K562 (cell line): ENCODE measurements around the gene ANKFN1. TPM values are rescaled to one million over a fixed set of nuclear protein-coding genes. Genes with fewer than 3 reads are reported as not detected.

Experiments used
- ATAC-seq: fragments of 200-7000 bp; cut with Tn5 transposase; 3 replicates; pipeline ENCODE4 v1.9.1; 2020; ENCODE audit warnings: moderate library complexity
- BruUV-seq: library from RNA; stranded (reverse); fragments of 400-500 nt; replicated peaks from 2 replicates; lab custom pipeline; 2021; lab: Mats Ljungman, UMichigan
- CTCF ChIA-PET: fragments of 300-600 bp; formaldehyde crosslinking; extraction: SDS; loops from one replicate; lab custom pipeline; 2021; ENCODE audit warnings: low intra/inter-chr PET ratio; lab: Yijun Ruan, JAX
- POLR2A ChIA-PET: fragments of 300-600, 350-650 bp; sonication (Branson Sonifier 250); formaldehyde crosslinking; extraction: SDS; loops from one replicate; lab custom pipeline; 2021; ENCODE audit warnings: antibody characterized with exemption, inconsistent platforms; lab: Yijun Ruan, JAX
- DNase-seq, 4 experiments: peaks; one replicate each; pipeline versions ENCODE4 v3.0.0 to v3.0.0-alpha.2; 2011 to 2018; ENCODE audit warnings: low spot score in 3 of 4, mixed read lengths in 3 of 4; ENCODE audit errors: extremely low read depth in 1 of 4
- FAIRE-seq: peaks from 2 replicates; lab custom pipeline; 2011; peaks lifted over from hg19 to GRCh38; lab: Jason Lieb, UNC
- H2AFZ ChIP-seq: 2 replicates; pipeline ENCODE4 v1.6.0; 2011; ENCODE audit warnings: low read depth, low read length, control low read depth, inconsistent platforms
- H3K27ac ChIP-seq: fragments of 200-600 bp; 3 replicates; pipeline ENCODE4 v1.8.0; 2011; ENCODE audit warnings: low read depth, mild to moderate bottlenecking, control low read depth, inconsistent platforms, low read length, moderate library complexity, mixed read lengths; ENCODE audit errors: extremely low read depth
- H3K27me3 ChIP-seq, 2 experiments: fragments of 300-600 bp in 1 of 2; 2 replicates in 1 of 2; 3 replicates in 1 of 2; pipeline versions ENCODE4 v1.6.0 to v1.8.0; 2011; ENCODE audit warnings: inconsistent platforms in 2 of 2, low read length in 2 of 2, mild to moderate bottlenecking in 1 of 2, mixed read lengths in 1 of 2, moderate library complexity in 1 of 2; ENCODE audit not compliant: control insufficient read depth in 2 of 2, insufficient read depth in 2 of 2
- H3K36me3 ChIP-seq: fragments of 300-600 bp; 3 replicates; pipeline ENCODE4 v1.8.0; 2011; ENCODE audit warnings: mild to moderate bottlenecking, low read length, inconsistent platforms; ENCODE audit not compliant: control insufficient read depth, insufficient read depth
- H3K4me1 ChIP-seq, 2 experiments: fragments of 200-600 bp in 1 of 2; replicated peaks in 1 of 2; 2 replicates in 1 of 2; 3 replicates in 1 of 2; pipeline versions ENCODE4 v1.5.1 to v1.8.0; 2011; ENCODE audit warnings: inconsistent platforms in 2 of 2, low read length in 2 of 2, mild to moderate bottlenecking in 1 of 2, mixed read lengths in 1 of 2, moderate library complexity in 1 of 2; ENCODE audit not compliant: control insufficient read depth in 2 of 2, insufficient read depth in 2 of 2
- H3K4me2 ChIP-seq: 2 replicates; pipeline ENCODE4 v1.6.1; 2011; ENCODE audit warnings: low read length, control low read depth, inconsistent platforms, mixed read lengths; ENCODE audit not compliant: insufficient read depth
- H3K4me3 ChIP-seq: fragments of 200-600 bp; sonication (generic), shearing (Covaris generic); 2 replicates; pipeline ENCODE4 v1.5.1; 2016; ENCODE audit warnings: control low read depth, inconsistent platforms
- H3K79me2 ChIP-seq: fragments of 200-600 bp; 3 replicates; pipeline ENCODE4 v1.8.0; 2011; ENCODE audit warnings: low read length, inconsistent platforms; ENCODE audit not compliant: control insufficient read depth, insufficient read depth
- H3K9ac ChIP-seq, 2 experiments: 2 replicates each; pipeline versions ENCODE4 v1.6.0 to v1.6.1; 2011; ENCODE audit warnings: low read depth in 2 of 2, low read length in 2 of 2, control low read depth in 1 of 2, inconsistent platforms in 1 of 2, mild to moderate bottlenecking in 1 of 2, mixed read lengths in 1 of 2; ENCODE audit not compliant: insufficient read depth in 1 of 2
- H3K9me1 ChIP-seq: one replicate; pipeline ENCODE4 v1.6.0; 2011; ENCODE audit warnings: inconsistent platforms, mild to moderate bottlenecking, low read length, moderate library complexity; ENCODE audit not compliant: control insufficient read depth, insufficient read depth
- H3K9me3 ChIP-seq: replicated peaks from 2 replicates; pipeline ENCODE4 v1.5.1; 2011; ENCODE audit warnings: low read depth, low read length, inconsistent platforms; ENCODE audit not compliant: control insufficient read depth, insufficient read depth
- H4K20me1 ChIP-seq: replicated peaks from 2 replicates; pipeline ENCODE4 v1.6.1; 2011; ENCODE audit warnings: low read length, inconsistent platforms, mixed read lengths; ENCODE audit not compliant: control insufficient read depth, insufficient read depth
- ATF3 ChIP-seq, 2 experiments: fragments of 450-650 bp in 1 of 2; sonication (generic) in 1 of 2; formaldehyde crosslinking in 1 of 2; IDR thresholded peaks in 1 of 2; conservative IDR thresholded peaks in 1 of 2; 2 replicates each; pipeline versions ENCODE4 v1.6.1 to v1.8.1; 2016 to 2023; ENCODE audit warnings: mild to moderate bottlenecking in 2 of 2, moderate library complexity in 2 of 2, inconsistent platforms in 1 of 2, missing genetic modification reagents in 1 of 2
- CC2D1A ChIP-seq: fragments of 450-650 bp; IDR thresholded peaks from 2 replicates; pipeline ENCODE4 v1.6.1; 2017; ENCODE audit warnings: mild to moderate bottlenecking
- KLF10 ChIP-seq: fragments of 250-450 bp; sonication (Bioruptor Pico); IDR thresholded peaks from 2 replicates; pipeline ENCODE4 v1.6.1; 2021; ENCODE audit warnings: matching md5 sums
- NKRF ChIP-seq: fragments of 450-650 bp; IDR thresholded peaks from 2 replicates; pipeline ENCODE4 v1.6.1; 2016; ENCODE audit warnings: borderline replicate concordance
- PCBP1 ChIP-seq: fragments of 200-400 bp; formaldehyde crosslinking; IDR thresholded peaks from 2 replicates; pipeline ENCODE4 v1.6.1; 2018; ENCODE audit warnings: mild to moderate bottlenecking, low read depth, low read length; ENCODE audit not compliant: poor library complexity, severe bottlenecking
- SAFB ChIP-seq: fragments of 200-400 bp; formaldehyde crosslinking; IDR thresholded peaks from 2 replicates; pipeline ENCODE4 v1.6.1; 2017; ENCODE audit warnings: low read depth, low read length, borderline replicate concordance
- TEAD1 ChIP-seq, 2 experiments: fragments of 450-650 bp in 1 of 2; sonication (generic) in 1 of 2; formaldehyde crosslinking; IDR thresholded peaks; 2 replicates each; pipeline versions ENCODE4 v1.4.0 to v1.8.0; 2020 to 2022; ENCODE audit warnings: mild to moderate bottlenecking in 2 of 2, missing genetic modification reagents in 1 of 2
- U2AF2 ChIP-seq: fragments of 200-400 bp; formaldehyde crosslinking; optimal IDR thresholded peaks from 2 replicates; pipeline ENCODE3; 2017; ENCODE audit warnings: low read depth, mild to moderate bottlenecking, low read length
- ZEB2 ChIP-seq: fragments of 450-650 bp; IDR thresholded peaks from 2 replicates; pipeline ENCODE4 v1.6.1; 2016
- ZNF124 ChIP-seq: sonication (generic); formaldehyde crosslinking; IDR thresholded peaks from 2 replicates; pipeline ENCODE4 v1.8.1; 2022; ENCODE audit warnings: missing genetic modification reagents
- ZNF140 ChIP-seq: fragments of 250-450 bp; sonication (Bioruptor Pico); IDR thresholded peaks from 2 replicates; pipeline ENCODE4 v1.8.0; 2021; ENCODE audit warnings: moderate library complexity, mild to moderate bottlenecking, inconsistent platforms
- WGBS: fragments of 100-300 bp; shearing (Covaris generic); methylation state at CpG from one replicate; pipeline ENCODE4 v1.1.6; 2016; ENCODE audit warnings: low coverage, mixed read lengths; ENCODE audit not compliant: insufficient coverage; ENCODE audit errors: missing lambda C conversion rate; 5-methylcytosine and 5-hydroxymethylcytosine counted together
- in situ Hi-C: fragments of 300-500 bp; cut with MboI; formaldehyde crosslinking; loops from 4 replicates; pipeline ENCODE4 v1.15.0; 2018; ENCODE audit warnings: inconsistent platforms, mixed read lengths
- intact Hi-C: fragments of 100-400 bp; cut with micrococcal nuclease; formaldehyde crosslinking; loops from 2 replicates; pipeline ENCODE4 v1.14.2; 2022
- polyA plus RNA-seq, 8 experiments: library from polyadenylated mRNA; depleted of rRNA in 4 of 8; stranded (reverse) in 5 of 8; unstranded in 3 of 8; fragments of >200 nt; fragmentation: Nextera tagmentation in 2 of 8; fragmentation: Illumina TruSeq in 1 of 8; extraction: Ambion mirVana in 2 of 8; extraction: Trizol in 1 of 8; gene quantifications; 2 replicates each; pipeline versions ENCODE4 v1.2.1 to v1.2.3, GENCODE V29; 2011 to 2014; ENCODE audit warnings: inconsistent platforms in 1 of 8, missing spikeins in 1 of 8
- total RNA-seq, 7 experiments: library from RNA; depleted of rRNA in 6 of 7; stranded (reverse); fragments of >200 nt in 6 of 7; fragmentation: Illumina TruSeq in 2 of 7; extraction: Trizol in 2 of 7; gene quantifications; 2 replicates each; pipeline versions ENCODE4 v1.2.1 to v1.2.3, GENCODE V29; 2011 to 2021; ENCODE audit warnings: low replicate concordance in 1 of 7
- TF ChIP-seq, protein P1 (sequence below): sonication (generic); formaldehyde crosslinking; IDR thresholded peaks from 2 replicates; pipeline ENCODE4 v1.4.0; 2020; ENCODE audit warnings: mild to moderate bottlenecking, missing genetic modification reagents

Gene ANKFN1
- total and polyA plus RNA-seq, 9 of the 15 experiments (the other 6 are each of a cell fraction or from before 2014, with no cell fraction given) = 0.04 to 0.39 (median 0.15) TPM; not detected in 1

- H3K9ac ChIP-seq = no peak overlapping the region
- no peak for TF ChIP-seq ZEB2
- TF ChIP-seq ZNF140 (CRISPR knock-in tag) = no peak
- no peak for TF ChIP-seq U2AF2
- TF ChIP-seq, all 486 proteins: peak for 0
- no TSS peak for BruUV-seq
- Histone ChIP-seq H3K9me1 (no peaks in the 10 kb centered on the region), H3K4me1 (no peaks in the 10 kb centered on the region), H3K27ac (no peak overlapping the region), H4K20me1 (no peaks in the 10 kb centered on the region), H3K4me3 (no peak overlapping the region), H3K27me3 (no peaks in the 10 kb centered on the region), H3K36me3 (no peaks in the 10 kb centered on the region), H3K4me2 (no peak overlapping the region), H3K79me2 (no peaks in the 10 kb centered on the region), H2AFZ (no peak overlapping the region), H3K9me3 (no peaks in the 10 kb centered on the region)
- ATAC-seq = no peak
- no peak for FAIRE-seq
- in situ Hi-C loops (no loop called here), intact Hi-C loops (no loop called here)
- 0% methylated on average over 2 of the region's 2 CpGs for WGBS
- CTCF ChIA-PET = no interaction called here
- POLR2A ChIA-PET = interaction anchor here (0.6 kb wide), 1 partner anchor 283 kb away, joined by 3 read pairs; no protein-coding TSS in a partner anchor
- DNase-seq = no peak
These were observed 39.8 kb upstream of the ANKFN1 start for GRCh38 chr17:56113486-56113885.

DNA sequence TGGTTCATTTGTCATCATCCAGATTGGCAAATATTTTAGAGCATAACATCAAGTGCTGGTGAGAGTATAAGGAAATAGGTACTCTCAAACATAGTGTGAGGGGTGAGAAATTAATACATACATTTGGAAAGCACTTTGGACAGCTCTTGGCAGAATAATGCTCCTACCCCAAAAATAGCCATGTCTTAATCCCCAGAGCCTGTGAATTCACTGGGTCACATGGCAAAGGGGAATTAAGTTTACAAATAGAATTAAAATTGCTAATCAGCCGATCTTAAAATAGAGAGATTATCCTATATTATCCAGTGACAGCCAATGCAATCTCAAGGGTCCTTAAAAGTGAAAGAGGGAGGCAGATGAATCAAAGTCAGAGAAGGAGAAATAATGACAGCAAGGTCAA, 38.8 kb upstream of the ANKFN1 start:
- 6% methylated on average over 1 of the region's 1 CpG for WGBS
- POLR2A ChIA-PET = no interaction called here
- Histone ChIP-seq H3K79me2 (no peaks in the 10 kb centered on the region), H3K4me2 (no peak overlapping the region), H3K27ac (no peak overlapping the region), H2AFZ (no peak overlapping the region), H4K20me1 (no peaks in the 10 kb centered on the region), H3K36me3 (no peaks in the 10 kb centered on the region), H3K4me1 (no peaks in the 10 kb centered on the region), H3K9ac (no peak overlapping the region), H3K27me3 (no peaks in the 10 kb centered on the region), H3K9me1 (no peaks in the 10 kb centered on the region), H3K9me3 (no peaks in the 10 kb centered on the region), H3K4me3 (no peak overlapping the region)
- FAIRE-seq (no peak), DNase-seq (no peak), ATAC-seq (no peak)
- intact Hi-C loops (no loop called here), in situ Hi-C loops (no loop called here)
- CTCF ChIA-PET = no interaction called here
- no TSS peak for BruUV-seq
- TF ChIP-seq CC2D1A = no peak
- TF ChIP-seq TEAD1 (CRISPR knock-in tag; IDR thresholded peaks at IDR 0.05) = no peak
- TF ChIP-seq, protein P1, sequence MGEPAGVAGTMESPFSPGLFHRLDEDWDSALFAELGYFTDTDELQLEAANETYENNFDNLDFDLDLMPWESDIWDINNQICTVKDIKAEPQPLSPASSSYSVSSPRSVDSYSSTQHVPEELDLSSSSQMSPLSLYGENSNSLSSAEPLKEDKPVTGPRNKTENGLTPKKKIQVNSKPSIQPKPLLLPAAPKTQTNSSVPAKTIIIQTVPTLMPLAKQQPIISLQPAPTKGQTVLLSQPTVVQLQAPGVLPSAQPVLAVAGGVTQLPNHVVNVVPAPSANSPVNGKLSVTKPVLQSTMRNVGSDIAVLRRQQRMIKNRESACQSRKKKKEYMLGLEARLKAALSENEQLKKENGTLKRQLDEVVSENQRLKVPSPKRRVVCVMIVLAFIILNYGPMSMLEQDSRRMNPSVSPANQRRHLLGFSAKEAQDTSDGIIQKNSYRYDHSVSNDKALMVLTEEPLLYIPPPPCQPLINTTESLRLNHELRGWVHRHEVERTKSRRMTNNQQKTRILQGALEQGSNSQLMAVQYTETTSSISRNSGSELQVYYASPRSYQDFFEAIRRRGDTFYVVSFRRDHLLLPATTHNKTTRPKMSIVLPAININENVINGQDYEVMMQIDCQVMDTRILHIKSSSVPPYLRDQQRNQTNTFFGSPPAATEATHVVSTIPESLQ (CRISPR knock-in tag) = no peak
- no peak for TF ChIP-seq SAFB
- no peak for TF ChIP-seq ZNF124 (CRISPR knock-in tag)
- TF ChIP-seq NKRF = no peak
- no peak for TF ChIP-seq KLF10 (CRISPR knock-in tag)
- no peak for TF ChIP-seq ATF3 (IDR thresholded peaks at IDR 0.05)
- no peak for TF ChIP-seq ATF3 (CRISPR knock-in tag; conservative IDR thresholded peaks at IDR 0.05)
- TF ChIP-seq PCBP1 = no peak
